CD14-positive monocyte (primary cell): ENCODE results near the gene TLR6. TPM values are rescaled to one million over a fixed set of nuclear protein-coding genes. Genes with fewer than 3 reads are reported as not detected.
A peak's percentile ranks its signal among the peaks of the same experiment; 100 is the strongest.

Experiments used
- DNase-seq, 3 donors: peaks; one replicate each; pipeline ENCODE4 v3.0.0-alpha.2; 2011 to 2022
- H2AFZ ChIP-seq: 2 replicates; pipeline ENCODE4 v1.6.0; 2012; ENCODE audit warnings: mild to moderate bottlenecking, low read depth, low read length, inconsistent platforms; ENCODE audit not compliant: insufficient read depth, poor library complexity, severe bottlenecking
- H3K27ac ChIP-seq, 2 donors: 1 replicate in 1 of 2; 2 replicates in 1 of 2; pipeline ENCODE4 v1.5.1; 2012 to 2013; ENCODE audit warnings: low read length in 2 of 2, control low read depth in 1 of 2, inconsistent platforms in 1 of 2, low read depth in 1 of 2, mild to moderate bottlenecking in 1 of 2
- H3K27me3 ChIP-seq, 2 donors: one replicate each; pipeline versions ENCODE4 v1.6.0 to v1.6.1; 2011 to 2013; ENCODE audit warnings: low read length in 2 of 2; ENCODE audit not compliant: control insufficient read depth in 2 of 2, insufficient read depth in 2 of 2
- H3K36me3 ChIP-seq, 2 donors: replicated peaks in 1 of 2; 1 replicate in 1 of 2; 2 replicates in 1 of 2; pipeline versions ENCODE4 v1.5.1 to v1.6.1; 2012 to 2013; ENCODE audit warnings: low read length in 2 of 2, control low read depth in 1 of 2, inconsistent platforms in 1 of 2, mild to moderate bottlenecking in 1 of 2; ENCODE audit not compliant: insufficient read depth in 2 of 2, control insufficient read depth in 1 of 2
- H3K4me1 ChIP-seq, 2 donors: 1 replicate in 1 of 2; 2 replicates in 1 of 2; pipeline versions ENCODE4 v1.5.1 to v1.6.1; 2012 to 2013; ENCODE audit warnings: low read length in 2 of 2, control low read depth in 1 of 2, inconsistent platforms in 1 of 2, mild to moderate bottlenecking in 1 of 2, moderate library complexity in 1 of 2; ENCODE audit not compliant: insufficient read depth in 2 of 2, control insufficient read depth in 1 of 2
- H3K4me2 ChIP-seq: replicated peaks from 2 replicates; pipeline ENCODE3; 2012; ENCODE audit warnings: low read length, moderate library complexity, mild to moderate bottlenecking; ENCODE audit not compliant: poor library complexity, severe bottlenecking; ENCODE audit errors: extremely low read depth
- H3K4me3 ChIP-seq, 3 experiments: fragments of 200-600 bp in 1 of 3; sonication (generic) in 1 of 3; replicated peaks in 1 of 3; 1 replicate in 2 of 3; 2 replicates in 1 of 3; pipeline ENCODE4 v1.5.1; 2011 to 2013; ENCODE audit warnings: low read length in 3 of 3, mild to moderate bottlenecking in 3 of 3, control low read depth in 2 of 3, low read depth in 2 of 3, inconsistent platforms in 1 of 3, moderate library complexity in 1 of 3
- H3K79me2 ChIP-seq: 2 replicates; pipeline ENCODE4 v1.6.0; 2012; ENCODE audit warnings: mild to moderate bottlenecking, control low read depth, inconsistent platforms, low read length, moderate library complexity; ENCODE audit not compliant: insufficient read depth
- H3K9ac ChIP-seq: 2 replicates; pipeline ENCODE4 v1.6.0; 2017; ENCODE audit warnings: low read length, mild to moderate bottlenecking; ENCODE audit not compliant: insufficient read depth, poor library complexity, severe bottlenecking
- H3K9me3 ChIP-seq, 2 donors: replicated peaks in 1 of 2; 1 replicate in 1 of 2; 2 replicates in 1 of 2; pipeline versions ENCODE4 v1.5.1 to v1.6.1; 2012 to 2013; ENCODE audit warnings: low read length in 2 of 2, control low read depth in 1 of 2; ENCODE audit not compliant: control insufficient read depth in 1 of 2, insufficient read depth in 1 of 2
- H4K20me1 ChIP-seq: 2 replicates; pipeline ENCODE4 v1.6.0; 2012; ENCODE audit warnings: mild to moderate bottlenecking, low read length, control low read depth, moderate library complexity; ENCODE audit not compliant: insufficient read depth
- H3K27ac Mint-ChIP-seq, 7 donors: one replicate each; pipeline ENCODE4 v1.8.0; 2020; ENCODE audit warnings: mild to moderate bottlenecking in 7 of 7, mixed read lengths in 7 of 7, moderate library complexity in 6 of 7, inconsistent platforms in 2 of 7
- H3K27me3 Mint-ChIP-seq, 3 donors: one replicate each; pipeline ENCODE4 v1.8.0; 2021 to 2022; ENCODE audit warnings: low read depth in 3 of 3, mild to moderate bottlenecking in 3 of 3, mixed read lengths in 3 of 3, moderate library complexity in 3 of 3, inconsistent platforms in 1 of 3
- H3K36me3 Mint-ChIP-seq, 2 donors: one replicate each; pipeline ENCODE4 v1.8.0; 2020; ENCODE audit warnings: mixed read lengths in 2 of 2, inconsistent platforms in 1 of 2, mild to moderate bottlenecking in 1 of 2
- H3K4me1 Mint-ChIP-seq: one replicate; pipeline ENCODE4 v1.8.0; 2020; ENCODE audit warnings: mild to moderate bottlenecking, mixed read lengths
- H3K4me3 Mint-ChIP-seq, 2 donors: one replicate each; pipeline ENCODE4 v1.8.0; 2020; ENCODE audit warnings: mild to moderate bottlenecking in 2 of 2, mixed read lengths in 2 of 2, moderate library complexity in 1 of 2
- H3K9me3 Mint-ChIP-seq, 7 donors: one replicate each; pipeline ENCODE4 v1.8.0; 2020 to 2022; ENCODE audit warnings: mixed read lengths in 7 of 7, mild to moderate bottlenecking in 6 of 7, moderate library complexity in 6 of 7, inconsistent platforms in 2 of 7
- CTCF ChIP-seq: fragments of 200-600 bp; IDR thresholded peaks from one replicate; pipeline ENCODE4 v1.8.0; 2022; ENCODE audit warnings: antibody characterized with exemption, mild to moderate bottlenecking
- WGBS: methylation state at CpG from one replicate; pipeline ENCODE4 v1.1.5; 2013; ENCODE audit warnings: missing lambda C conversion rate; ENCODE audit not compliant: insufficient coverage; 5-methylcytosine and 5-hydroxymethylcytosine counted together
- intact Hi-C, 2 donors: fragments of 100-400 bp; cut with micrococcal nuclease; formaldehyde crosslinking; loops; one replicate each; pipeline versions ENCODE4 v1.15.0 to v1.15.1; 2023
- polyA plus RNA-seq, 3 donors: library from polyadenylated mRNA; depleted of rRNA in 1 of 3; unstranded in 2 of 3; stranded (reverse) in 1 of 3; fragments of 300-500 nt in 2 of 3; fragments of >200 nt in 1 of 3; fragmentation: Illumina TruSeq in 2 of 3; gene quantifications; 1 replicate in 2 of 3; 2 replicates in 1 of 3; pipeline ENCODE4 v1.2.3, GENCODE V29; 2012 to 2021

Gene TLR6
- polyA plus RNA-seq, 3 donors: 7.7 to 12.7 (median 11.5) TPM

- DNase-seq: no peak
- peak overlapping the region in 2 of 7 donors; percentile 33 to 36 for H3K27ac Mint-ChIP-seq
- H3K36me3 Mint-ChIP-seq: peaks cover 59 to 63% of the 10 kb centered on the region in 2 donors
- peaks cover 6 to 12% of the 10 kb centered on the region in 2 donors for H3K4me1 ChIP-seq
- intact Hi-C loops: no loop called here
- H3K4me3 Mint-ChIP-seq: no peak overlapping the region
- H3K9me3 ChIP-seq: peaks cover 18 to 21% of the 10 kb centered on the region in 2 donors
- peaks cover 31 to 63% of the 10 kb centered on the region in 2 donors for H3K36me3 ChIP-seq
- no peak overlapping the region for H2AFZ ChIP-seq
- peaks cover 13% of the 10 kb centered on the region for H4K20me1 ChIP-seq
- no peak overlapping the region for H3K4me3 ChIP-seq
- 97% methylated on average over 27 of the region's 27 CpGs for WGBS
- H3K27ac ChIP-seq: no peak overlapping the region
- no peak for TF ChIP-seq CTCF
- H3K27me3 ChIP-seq: no peaks in the 10 kb centered on the region
- H3K27me3 Mint-ChIP-seq: peaks cover 0 to 2% (median 2%) of the 10 kb centered on the region in 3 donors
- no peak overlapping the region for H3K4me2 ChIP-seq
- no peak overlapping the region for H3K9ac ChIP-seq
- H3K79me2 ChIP-seq: peaks cover 16% of the 10 kb centered on the region
- peaks cover 21% of the 10 kb centered on the region for H3K4me1 Mint-ChIP-seq
- H3K9me3 Mint-ChIP-seq: peaks cover 12 to 26% (median 17%) of the 10 kb centered on the region in 7 donors
These were observed 32.9 kb downstream of the TLR6 start for GRCh38 chr4:38823766-38824165.

GRCh38 chr4:38822748-38823303 lies 33.8 kb downstream of the TLR6 start:
- Mint-ChIP-seq H3K27me3 (peaks cover 0 to 2% (median 2%) of the 10 kb centered on the region in 3 donors), H3K9me3 (peaks cover 12 to 26% (median 17%) of the 10 kb centered on the region in 7 donors), H3K36me3 (peaks cover 51 to 54% of the 10 kb centered on the region in 2 donors), H3K27ac (peak overlapping the region in 2 of 7 donors; percentile 53 to 74), H3K4me3 (no peak overlapping the region), H3K4me1 (peaks cover 26% of the 10 kb centered on the region)
- 100% methylated on average over 2 of the region's 5 CpGs for WGBS
- Histone ChIP-seq H4K20me1 (peaks cover 13% of the 10 kb centered on the region), H3K27me3 (no peaks in the 10 kb centered on the region), H2AFZ (no peak overlapping the region), H3K4me1 (peaks cover 9 to 18% of the 10 kb centered on the region in 2 donors), H3K4me2 (no peak overlapping the region), H3K79me2 (peaks cover 16% of the 10 kb centered on the region), H3K36me3 (peaks cover 21 to 53% of the 10 kb centered on the region in 2 donors), H3K27ac (no peak overlapping the region), H3K9ac (no peak overlapping the region), H3K9me3 (peaks cover 18 to 21% of the 10 kb centered on the region in 2 donors), H3K4me3 (no peak overlapping the region)
- DNase-seq: no peak
- no peak for TF ChIP-seq CTCF
- intact Hi-C loops: no loop called here
